HepG2 (cell line): ENCODE data around the gene FYB2. TPM values are rescaled to one million over a fixed set of nuclear protein-coding genes. Genes with fewer than 3 reads are reported as not detected.

Source experiments
- CENPX ChIP-seq: sonication (generic); formaldehyde crosslinking; IDR thresholded peaks from 2 replicates; pipeline ENCODE4 v1.9.0; 2021; ENCODE audit warnings: mild to moderate bottlenecking, missing genetic modification reagents, moderate library complexity
- CREM ChIP-seq, 2 experiments: sonication (generic) in 1 of 2; formaldehyde crosslinking in 1 of 2; IDR thresholded peaks; 2 replicates each; pipeline versions ENCODE4 v1.4.0 to v1.6.1; 2016 to 2020; ENCODE audit warnings: antibody characterized with exemption in 1 of 2, mild to moderate bottlenecking in 1 of 2, missing genetic modification reagents in 1 of 2
- HNRNPLL ChIP-seq: fragments of 200-400 bp; formaldehyde crosslinking; IDR thresholded peaks from 2 replicates; pipeline ENCODE4 v1.6.1; 2017; ENCODE audit warnings: mild to moderate bottlenecking, low read depth, low read length; ENCODE audit not compliant: poor library complexity, severe bottlenecking
- KDM2A ChIP-seq: sonication (generic); formaldehyde crosslinking; IDR thresholded peaks from 2 replicates; pipeline ENCODE4 v1.4.0; 2020; ENCODE audit warnings: low read depth, missing genetic modification reagents, borderline replicate concordance
- RCOR2 ChIP-seq: IDR thresholded peaks from 2 replicates; pipeline ENCODE4 v1.6.1; 2016; ENCODE audit warnings: missing biosample characterization, missing genetic modification reagents
- SOX5 ChIP-seq: IDR thresholded peaks from 2 replicates; pipeline ENCODE4 v1.6.1; 2016; ENCODE audit warnings: borderline replicate concordance
- SPEN ChIP-seq: sonication (generic); formaldehyde crosslinking; IDR thresholded peaks from 2 replicates; pipeline ENCODE4 v1.5.1; 2020; ENCODE audit warnings: low read depth, mild to moderate bottlenecking, missing genetic modification reagents
- TBX2 ChIP-seq: sonication (generic); formaldehyde crosslinking; IDR thresholded peaks from 2 replicates; pipeline ENCODE4 v1.5.0; 2020; ENCODE audit warnings: missing genetic modification reagents, mild to moderate bottlenecking, borderline replicate concordance
- ZBTB8A ChIP-seq: sonication (generic); formaldehyde crosslinking; IDR thresholded peaks from 2 replicates; pipeline ENCODE4 v1.4.0; 2020; ENCODE audit warnings: mild to moderate bottlenecking, low read depth, missing genetic modification reagents, borderline replicate concordance
- ZFP36 ChIP-seq: fragments of 150-350 bp; IDR thresholded peaks from 2 replicates; pipeline ENCODE4 v1.6.1; 2018; ENCODE audit warnings: borderline replicate concordance, low read length, low read depth; ENCODE audit not compliant: partially characterized antibody
- ZNF333 ChIP-seq: sonication (generic); formaldehyde crosslinking; IDR thresholded peaks from 2 replicates; pipeline ENCODE4 v1.4.0; 2020; ENCODE audit warnings: mild to moderate bottlenecking, missing genetic modification reagents, borderline replicate concordance
- ZNF557 ChIP-seq: sonication (generic); formaldehyde crosslinking; IDR thresholded peaks from 2 replicates; pipeline ENCODE4 v1.4.0; 2020; ENCODE audit warnings: missing genetic modification reagents
- ZSCAN22 ChIP-seq: sonication (generic); formaldehyde crosslinking; IDR thresholded peaks from 2 replicates; pipeline ENCODE4 v1.4.0; 2020; ENCODE audit warnings: mild to moderate bottlenecking, missing genetic modification reagents
- ZSCAN31 ChIP-seq: sonication (generic); formaldehyde crosslinking; IDR thresholded peaks from 2 replicates; pipeline ENCODE4 v1.5.0; 2020; ENCODE audit warnings: low read depth, mild to moderate bottlenecking, missing genetic modification reagents
- polyA plus RNA-seq, 8 experiments: library from polyadenylated mRNA; depleted of rRNA in 3 of 8; stranded (reverse) in 7 of 8; unstranded in 1 of 8; fragments of >200 nt; fragmentation: Illumina TruSeq in 4 of 8; extraction: Trizol in 4 of 8; gene quantifications; 2 replicates each; pipeline versions ENCODE4 v1.2.1 to v1.2.3, GENCODE V29; 2011 to 2016; ENCODE audit warnings: low read depth in 4 of 8, missing spikeins in 1 of 8, mixed read lengths in 1 of 8; ENCODE audit not compliant: insufficient read depth in 1 of 8
- total RNA-seq, 5 experiments: library from RNA; depleted of rRNA; stranded (reverse); fragments of >200 nt; fragmentation: Illumina TruSeq; extraction: Trizol; gene quantifications; 2 replicates each; pipeline ENCODE4 v1.2.3, GENCODE V29; 2016; ENCODE audit warnings: low read depth in 1 of 5
- TF ChIP-seq, protein P1 (sequence below): sonication (generic); IDR thresholded peaks from 2 replicates; pipeline ENCODE4 v1.6.1; 2016; ENCODE audit warnings: low read depth, borderline replicate concordance
- TF ChIP-seq, protein P2 (sequence below): IDR thresholded peaks from 2 replicates; pipeline ENCODE4 v1.6.1; 2016; ENCODE audit warnings: low read depth, missing genetic modification reagents, missing compliant biosample characterization
- TF ChIP-seq, protein P3 (sequence below): sonication (generic); formaldehyde crosslinking; IDR thresholded peaks from 2 replicates; pipeline ENCODE4 v1.8.1; 2023; ENCODE audit warnings: missing genetic modification reagents, inconsistent platforms, borderline replicate concordance
- TF ChIP-seq, protein P4 (sequence below): IDR thresholded peaks from 2 replicates; pipeline ENCODE4 v1.6.1; 2016; ENCODE audit warnings: missing compliant biosample characterization, missing genetic modification reagents, borderline replicate concordance

The FYB2 gene
- total and polyA plus RNA-seq, 2 of the 13 experiments (the other 11 are each of a cell fraction or from before 2014, with no cell fraction given): 1.2 to 2.7 TPM

GRCh38 chr1:56820755-56821461, 1.7 kb upstream of the FYB2 start (continued):
- TF ChIP-seq, protein P1, sequence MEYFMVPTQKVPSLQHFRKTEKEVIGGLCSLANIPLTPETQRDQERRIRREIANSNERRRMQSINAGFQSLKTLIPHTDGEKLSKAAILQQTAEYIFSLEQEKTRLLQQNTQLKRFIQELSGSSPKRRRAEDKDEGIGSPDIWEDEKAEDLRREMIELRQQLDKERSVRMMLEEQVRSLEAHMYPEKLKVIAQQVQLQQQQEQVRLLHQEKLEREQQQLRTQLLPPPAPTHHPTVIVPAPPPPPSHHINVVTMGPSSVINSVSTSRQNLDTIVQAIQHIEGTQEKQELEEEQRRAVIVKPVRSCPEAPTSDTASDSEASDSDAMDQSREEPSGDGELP: 0 out of 2 replicates have a peak, but pooled peaks have one; percentile 14
- TF ChIP-seq ZBTB8A (CRISPR knock-in tag) (no peak), ZNF557 (CRISPR knock-in tag) (no peak), SOX5 (CRISPR knock-in tag) (no peak), ZSCAN22 (CRISPR knock-in tag) (no peak), CENPX (CRISPR knock-in tag) (no peak), RCOR2 (CRISPR knock-in tag) (0 out of 2 replicates have a peak, but pooled peaks have one; percentile 23), CREM (IDR thresholded peaks at IDR 0.05) (no peak), CREM (CRISPR knock-in tag; IDR thresholded peaks at IDR 0.05) (no peak), ZNF333 (CRISPR knock-in tag) (no peak), ZFP36 (no peak), TBX2 (CRISPR knock-in tag) (peak; percentile 60), KDM2A (CRISPR knock-in tag) (peak; percentile 22; the same call in 1 of the 2 replicates), SPEN (CRISPR knock-in tag) (no peak), ZSCAN31 (CRISPR knock-in tag) (peak; percentile 67), HNRNPLL (peak; percentile 79)
- TF ChIP-seq, protein P2, sequence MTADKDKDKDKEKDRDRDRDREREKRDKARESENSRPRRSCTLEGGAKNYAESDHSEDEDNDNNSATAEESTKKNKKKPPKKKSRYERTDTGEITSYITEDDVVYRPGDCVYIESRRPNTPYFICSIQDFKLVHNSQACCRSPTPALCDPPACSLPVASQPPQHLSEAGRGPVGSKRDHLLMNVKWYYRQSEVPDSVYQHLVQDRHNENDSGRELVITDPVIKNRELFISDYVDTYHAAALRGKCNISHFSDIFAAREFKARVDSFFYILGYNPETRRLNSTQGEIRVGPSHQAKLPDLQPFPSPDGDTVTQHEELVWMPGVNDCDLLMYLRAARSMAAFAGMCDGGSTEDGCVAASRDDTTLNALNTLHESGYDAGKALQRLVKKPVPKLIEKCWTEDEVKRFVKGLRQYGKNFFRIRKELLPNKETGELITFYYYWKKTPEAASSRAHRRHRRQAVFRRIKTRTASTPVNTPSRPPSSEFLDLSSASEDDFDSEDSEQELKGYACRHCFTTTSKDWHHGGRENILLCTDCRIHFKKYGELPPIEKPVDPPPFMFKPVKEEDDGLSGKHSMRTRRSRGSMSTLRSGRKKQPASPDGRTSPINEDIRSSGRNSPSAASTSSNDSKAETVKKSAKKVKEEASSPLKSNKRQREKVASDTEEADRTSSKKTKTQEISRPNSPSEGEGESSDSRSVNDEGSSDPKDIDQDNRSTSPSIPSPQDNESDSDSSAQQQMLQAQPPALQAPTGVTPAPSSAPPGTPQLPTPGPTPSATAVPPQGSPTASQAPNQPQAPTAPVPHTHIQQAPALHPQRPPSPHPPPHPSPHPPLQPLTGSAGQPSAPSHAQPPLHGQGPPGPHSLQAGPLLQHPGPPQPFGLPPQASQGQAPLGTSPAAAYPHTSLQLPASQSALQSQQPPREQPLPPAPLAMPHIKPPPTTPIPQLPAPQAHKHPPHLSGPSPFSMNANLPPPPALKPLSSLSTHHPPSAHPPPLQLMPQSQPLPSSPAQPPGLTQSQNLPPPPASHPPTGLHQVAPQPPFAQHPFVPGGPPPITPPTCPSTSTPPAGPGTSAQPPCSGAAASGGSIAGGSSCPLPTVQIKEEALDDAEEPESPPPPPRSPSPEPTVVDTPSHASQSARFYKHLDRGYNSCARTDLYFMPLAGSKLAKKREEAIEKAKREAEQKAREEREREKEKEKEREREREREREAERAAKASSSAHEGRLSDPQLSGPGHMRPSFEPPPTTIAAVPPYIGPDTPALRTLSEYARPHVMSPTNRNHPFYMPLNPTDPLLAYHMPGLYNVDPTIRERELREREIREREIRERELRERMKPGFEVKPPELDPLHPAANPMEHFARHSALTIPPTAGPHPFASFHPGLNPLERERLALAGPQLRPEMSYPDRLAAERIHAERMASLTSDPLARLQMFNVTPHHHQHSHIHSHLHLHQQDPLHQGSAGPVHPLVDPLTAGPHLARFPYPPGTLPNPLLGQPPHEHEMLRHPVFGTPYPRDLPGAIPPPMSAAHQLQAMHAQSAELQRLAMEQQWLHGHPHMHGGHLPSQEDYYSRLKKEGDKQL (CRISPR knock-in tag): no peak
- TF ChIP-seq, protein P3, sequence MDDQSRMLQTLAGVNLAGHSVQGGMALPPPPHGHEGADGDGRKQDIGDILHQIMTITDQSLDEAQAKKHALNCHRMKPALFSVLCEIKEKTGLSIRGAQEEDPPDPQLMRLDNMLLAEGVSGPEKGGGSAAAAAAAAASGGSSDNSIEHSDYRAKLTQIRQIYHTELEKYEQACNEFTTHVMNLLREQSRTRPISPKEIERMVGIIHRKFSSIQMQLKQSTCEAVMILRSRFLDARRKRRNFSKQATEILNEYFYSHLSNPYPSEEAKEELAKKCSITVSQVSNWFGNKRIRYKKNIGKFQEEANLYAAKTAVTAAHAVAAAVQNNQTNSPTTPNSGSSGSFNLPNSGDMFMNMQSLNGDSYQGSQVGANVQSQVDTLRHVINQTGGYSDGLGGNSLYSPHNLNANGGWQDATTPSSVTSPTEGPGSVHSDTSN: no peak
- TF ChIP-seq, protein P4, sequence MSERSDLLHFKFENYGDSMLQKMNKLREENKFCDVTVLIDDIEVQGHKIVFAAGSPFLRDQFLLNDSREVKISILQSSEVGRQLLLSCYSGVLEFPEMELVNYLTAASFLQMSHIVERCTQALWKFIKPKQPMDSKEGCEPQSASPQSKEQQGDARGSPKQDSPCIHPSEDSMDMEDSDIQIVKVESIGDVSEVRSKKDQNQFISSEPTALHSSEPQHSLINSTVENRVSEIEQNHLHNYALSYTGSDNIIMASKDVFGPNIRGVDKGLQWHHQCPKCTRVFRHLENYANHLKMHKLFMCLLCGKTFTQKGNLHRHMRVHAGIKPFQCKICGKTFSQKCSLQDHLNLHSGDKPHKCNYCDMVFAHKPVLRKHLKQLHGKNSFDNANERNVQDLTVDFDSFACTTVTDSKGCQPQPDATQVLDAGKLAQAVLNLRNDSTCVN (CRISPR knock-in tag): no peak
